NCI-H128 (cell line): Measurements from ENCODE around the gene GRXCR1.

ENCODE experiments used
- DNase-seq: peaks from one replicate; lab custom pipeline; 2025; ENCODE audit not compliant: unreplicated experiment; lab: John Stamatoyannopoulos, UW

GRXCR1 gene

DNA sequence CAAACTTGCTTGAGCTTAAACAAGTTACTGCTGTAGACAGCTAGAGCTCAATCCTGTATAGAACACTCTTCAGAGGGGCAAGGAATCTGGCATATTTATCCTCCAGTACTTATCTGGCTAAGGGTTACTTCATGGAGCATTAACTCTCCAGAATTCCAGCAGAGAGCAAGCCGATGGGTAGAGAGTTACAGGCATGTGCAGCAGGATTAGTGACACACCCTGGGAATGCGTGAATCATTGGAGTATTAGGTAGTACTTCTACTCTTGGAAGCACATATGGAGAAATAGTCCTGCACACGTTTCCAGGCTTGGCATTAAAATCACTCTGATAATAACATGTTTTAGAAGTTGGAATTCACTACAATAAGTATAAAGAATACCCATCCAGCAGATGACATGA lies 35.4 kb downstream of the GRXCR1 start:
- DNase-seq: no peak

DNA sequence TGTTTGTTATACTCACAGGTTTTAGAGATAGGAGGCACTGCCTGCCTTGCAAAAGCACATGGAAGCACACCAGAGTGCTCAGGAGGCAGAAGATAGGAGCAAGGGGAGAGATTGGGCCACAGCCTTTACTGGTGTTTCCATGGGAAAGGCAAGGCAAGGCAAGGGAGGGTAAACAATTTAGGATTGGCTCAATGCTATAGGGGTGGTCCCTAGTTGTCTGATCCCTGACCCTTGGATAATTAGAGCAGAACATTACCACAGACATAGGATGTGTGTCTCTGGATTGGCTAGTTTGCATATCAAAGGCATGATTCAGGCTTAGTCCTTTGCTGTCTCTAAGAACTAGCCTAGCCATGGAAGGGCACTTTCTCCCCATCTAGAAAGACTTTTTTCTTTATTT lies 36.1 kb downstream of the GRXCR1 start:
- no peak for DNase-seq

DNA sequence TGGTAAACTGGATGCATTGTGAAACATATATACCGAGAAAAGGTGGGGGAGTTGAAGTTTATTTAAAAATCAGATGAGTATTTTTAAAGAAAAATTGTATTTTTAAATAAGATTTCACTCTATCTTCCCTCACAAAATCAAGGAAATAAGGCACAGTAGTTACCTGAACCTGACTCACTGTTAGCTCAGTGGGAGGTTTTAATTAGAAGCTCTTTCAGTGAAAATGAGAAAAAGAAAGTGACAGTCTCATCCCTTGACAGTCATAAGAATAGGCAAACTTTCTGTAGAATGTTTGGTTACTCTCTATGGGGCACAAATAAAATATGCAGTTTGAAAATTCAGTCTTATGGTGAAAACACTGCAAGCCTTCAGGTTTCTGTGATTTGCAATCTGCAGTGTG lies 49.7 kb downstream of the GRXCR1 start:
- no peak for DNase-seq

DNA sequence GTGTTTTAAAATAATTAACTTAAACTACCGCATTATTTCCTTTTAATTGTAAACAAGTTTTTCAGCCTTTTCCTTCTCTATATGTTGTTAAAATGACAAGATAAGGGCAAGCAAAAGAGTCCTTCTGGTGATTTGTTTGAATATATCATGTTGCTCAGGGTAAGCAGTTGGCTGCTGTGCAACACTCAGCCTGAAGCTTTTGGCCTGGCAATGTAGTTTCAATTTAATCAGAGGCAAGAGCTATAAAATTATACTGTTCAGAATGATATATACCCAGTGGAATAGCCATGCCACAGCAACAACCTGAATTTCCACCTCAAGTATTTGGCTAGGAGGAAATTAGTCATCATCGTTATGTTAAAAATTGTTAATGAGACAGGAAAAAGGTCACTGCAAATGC lies 53.4 kb downstream of the GRXCR1 start:
- no peak for DNase-seq

DNA sequence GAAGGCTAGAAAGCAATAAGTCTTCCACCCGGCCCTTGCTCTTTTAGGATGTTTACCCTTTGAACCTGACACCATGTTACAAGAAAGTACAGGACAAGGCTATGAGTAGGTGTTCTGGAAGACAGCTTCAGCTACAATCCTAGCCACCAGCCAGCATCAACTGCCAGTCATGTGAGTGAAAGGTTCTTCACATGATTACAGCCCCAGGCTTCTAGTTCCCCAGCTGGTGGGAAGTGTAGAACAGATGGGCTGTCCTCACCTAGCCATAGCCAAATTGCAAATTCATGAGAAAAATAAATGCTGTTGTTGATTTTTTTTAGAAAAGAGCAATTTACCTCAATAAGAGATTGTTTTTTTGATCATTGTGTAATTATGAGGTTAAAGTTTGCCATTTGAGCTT lies 60.8 kb downstream of the GRXCR1 start:
- no peak for DNase-seq

DNA sequence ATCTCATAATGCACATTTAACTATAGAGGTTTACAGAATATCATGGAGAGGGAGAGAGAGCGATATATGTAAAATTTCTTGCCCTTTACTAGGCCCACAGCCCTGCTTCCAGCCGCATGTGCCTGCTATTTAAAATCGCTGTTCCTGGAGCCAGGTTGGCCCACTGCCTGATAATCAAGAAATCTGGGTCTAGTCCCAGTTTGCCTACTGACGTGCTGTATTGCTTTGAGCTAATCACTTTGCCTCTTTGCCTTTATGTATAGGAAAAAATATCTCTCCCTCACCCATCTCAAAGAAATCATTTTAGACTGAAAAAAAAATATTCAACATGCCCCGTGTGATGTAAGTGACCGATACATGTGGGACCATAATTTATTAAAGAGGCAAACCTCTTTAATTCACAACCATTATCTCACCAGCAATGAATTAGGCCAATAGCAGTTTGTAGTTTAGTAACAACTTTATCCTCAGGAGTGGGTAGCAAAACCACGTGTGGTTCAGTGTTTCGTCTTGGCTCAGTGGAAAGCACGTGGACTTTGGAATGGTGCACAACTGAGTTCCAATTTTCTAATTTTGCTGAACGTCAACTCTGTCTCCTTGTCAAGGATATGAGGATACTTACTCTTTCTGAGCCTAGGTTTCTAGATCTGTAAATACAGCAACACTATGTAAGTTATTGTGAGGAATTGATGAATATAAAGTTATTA lies 62.6 kb downstream of the GRXCR1 start:
- DNase-seq: no peak

DNA sequence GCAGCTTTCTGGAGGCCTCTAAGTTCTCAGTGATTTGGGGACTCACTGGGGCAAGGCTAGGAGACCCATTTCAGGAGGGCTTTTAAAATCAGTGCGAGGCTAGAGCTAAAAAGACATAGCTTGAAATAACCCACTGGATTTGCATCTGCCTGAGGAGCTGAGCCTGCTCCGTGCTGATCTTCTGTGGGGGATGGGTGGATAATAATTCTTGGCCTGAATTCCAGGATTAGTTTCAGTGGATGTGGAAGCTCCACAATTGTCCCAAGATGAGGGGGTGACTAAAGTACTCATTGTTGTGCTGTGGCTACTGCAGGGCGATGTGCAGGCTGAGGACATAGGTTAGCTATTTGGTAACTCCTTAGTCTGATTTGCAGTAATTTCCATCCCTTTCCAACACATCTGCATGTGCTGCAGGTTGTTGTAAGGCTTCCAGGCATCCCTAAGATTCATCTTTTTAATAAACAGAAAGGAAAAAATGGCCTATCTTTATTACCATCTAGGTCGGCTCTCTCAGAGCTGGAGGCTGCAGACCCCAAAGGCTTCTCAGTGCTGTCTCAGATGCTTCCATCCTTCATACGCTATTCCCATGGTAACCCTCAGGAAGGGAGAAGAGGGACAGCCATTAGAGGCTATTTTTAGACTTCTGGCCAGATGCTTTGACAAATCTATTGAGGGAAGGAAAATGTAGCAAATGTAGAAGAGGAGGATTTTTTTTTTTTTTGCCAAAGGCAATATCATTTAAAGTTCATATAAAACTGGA lies 63.4 kb downstream of the GRXCR1 start:
- no peak for DNase-seq

DNA sequence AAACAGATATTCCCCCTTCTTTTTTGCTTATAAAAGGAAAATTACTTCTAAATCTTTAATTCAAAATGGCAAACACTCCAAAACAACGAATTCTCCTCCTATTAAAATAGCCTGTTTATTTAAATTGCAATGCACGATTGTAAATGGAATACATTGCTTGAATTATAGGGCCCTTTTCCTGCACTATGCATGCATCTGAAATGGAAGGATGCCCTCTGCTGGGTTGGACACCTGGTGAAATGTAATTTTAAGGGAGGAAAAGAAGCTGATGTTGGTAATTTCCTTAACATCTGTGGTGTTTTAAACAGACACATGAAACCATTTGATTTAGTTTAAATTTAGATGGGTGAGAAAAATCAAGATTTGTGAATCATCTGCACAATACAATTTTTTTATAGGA lies 72.8 kb downstream of the GRXCR1 start:
- DNase-seq: no peak

DNA sequence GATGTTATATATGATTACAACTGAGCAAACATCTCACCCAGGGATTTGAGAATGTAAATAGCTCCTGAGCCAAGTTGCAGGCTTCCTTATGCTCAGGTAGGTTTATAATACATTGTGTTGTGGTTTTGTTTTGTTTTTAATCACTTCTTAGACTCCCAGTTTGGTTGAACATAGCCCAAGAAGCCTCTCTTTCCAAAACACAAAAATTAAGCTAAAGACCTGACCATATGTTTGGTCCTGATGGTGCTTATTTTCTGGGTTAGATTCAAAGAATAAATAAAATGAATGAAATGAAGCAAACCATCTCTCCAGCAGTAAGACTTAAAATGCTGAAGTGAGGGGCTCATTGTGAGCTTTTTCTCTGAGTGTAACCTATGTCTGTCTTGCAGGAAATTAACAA lies 93.5 kb downstream of the GRXCR1 start:
- DNase-seq: no peak

DNA sequence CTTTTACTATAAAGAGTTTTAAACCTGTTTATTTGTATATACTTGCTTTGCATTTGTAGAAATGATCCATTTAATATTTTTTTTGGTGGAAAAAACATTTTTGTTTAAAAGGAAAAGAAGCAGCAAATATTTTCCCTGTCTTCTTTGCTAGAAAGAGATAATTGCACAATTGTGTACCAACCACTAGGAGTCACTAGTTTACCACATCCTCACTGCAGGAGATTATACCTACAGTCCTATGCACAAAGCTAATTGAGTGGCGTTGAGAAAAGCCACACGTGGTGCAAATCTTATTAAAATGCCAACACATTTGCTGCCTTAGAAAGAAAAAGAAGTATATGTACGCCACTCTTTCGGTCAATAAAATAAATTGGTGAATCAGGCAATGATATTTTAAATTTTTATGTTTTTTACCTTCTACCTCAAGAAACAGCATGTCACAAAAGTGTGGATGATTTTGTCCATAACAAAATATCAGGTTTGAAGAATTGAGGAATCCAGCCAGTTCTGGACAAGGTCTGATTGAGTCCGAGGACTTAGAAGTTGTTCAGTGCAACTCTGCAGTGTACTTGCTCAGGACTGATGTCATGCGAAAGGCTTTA lies 102.9 kb downstream of the GRXCR1 start:
- DNase-seq: no peak

DNA sequence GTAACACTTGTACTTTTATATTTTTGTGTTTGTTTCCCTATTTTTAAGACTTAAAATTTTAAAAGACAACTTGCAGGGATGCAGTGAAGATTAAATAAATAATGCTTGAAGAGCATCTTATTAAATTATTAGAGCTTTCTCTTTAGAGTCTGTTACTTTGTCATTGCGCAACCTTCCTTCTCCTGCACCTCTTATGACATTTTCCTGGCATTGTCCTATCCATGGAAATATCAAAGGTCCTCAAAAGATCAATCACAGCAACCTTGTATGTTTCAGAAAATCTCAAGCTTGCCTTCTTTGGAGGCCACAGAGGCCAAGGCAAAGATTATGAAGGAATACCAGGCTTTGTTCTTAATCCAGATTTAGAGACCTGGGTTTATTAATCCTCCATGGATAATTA lies 116.3 kb downstream of the GRXCR1 start:
- no peak for DNase-seq

DNA sequence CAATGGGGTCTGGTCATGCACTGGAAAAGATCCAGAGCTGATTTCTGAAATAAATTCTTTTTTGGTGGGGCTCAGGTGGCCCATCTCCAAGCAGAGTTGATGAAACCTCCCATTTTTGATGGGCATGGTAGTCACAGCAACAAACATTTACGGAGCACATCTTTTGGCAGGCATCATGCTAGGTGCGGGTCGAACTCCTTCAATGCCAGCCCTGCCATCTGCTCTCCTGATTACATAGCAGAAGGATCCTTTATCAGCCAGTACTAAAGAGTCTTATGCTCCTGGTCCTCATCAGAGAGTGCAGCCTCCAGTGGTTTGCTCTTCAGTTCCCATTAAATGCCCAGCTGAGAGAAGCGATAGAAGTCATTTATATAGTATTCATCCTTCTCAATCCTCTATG lies 121.7 kb downstream of the GRXCR1 start:
- no peak for DNase-seq

DNA sequence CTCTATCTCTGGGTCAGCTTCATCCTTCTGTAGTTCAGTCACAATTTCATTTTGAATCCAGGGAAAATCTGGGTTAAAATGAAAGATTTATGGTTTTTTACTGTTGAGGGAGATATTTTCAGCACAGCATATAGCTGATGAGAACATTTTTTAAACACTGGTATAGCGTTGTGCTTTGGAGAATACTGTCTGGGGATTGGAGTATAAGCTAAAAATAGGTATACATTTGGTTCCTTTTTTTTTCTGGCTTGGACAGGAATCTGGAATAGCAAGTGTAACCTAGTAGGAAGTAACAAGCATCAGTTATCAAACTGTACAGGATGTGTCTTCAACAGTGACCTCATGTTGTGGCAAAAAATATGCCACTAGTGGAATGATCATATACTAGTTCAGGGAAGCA lies 149.1 kb downstream of the GRXCR1 start:
- no peak for DNase-seq

DNA sequence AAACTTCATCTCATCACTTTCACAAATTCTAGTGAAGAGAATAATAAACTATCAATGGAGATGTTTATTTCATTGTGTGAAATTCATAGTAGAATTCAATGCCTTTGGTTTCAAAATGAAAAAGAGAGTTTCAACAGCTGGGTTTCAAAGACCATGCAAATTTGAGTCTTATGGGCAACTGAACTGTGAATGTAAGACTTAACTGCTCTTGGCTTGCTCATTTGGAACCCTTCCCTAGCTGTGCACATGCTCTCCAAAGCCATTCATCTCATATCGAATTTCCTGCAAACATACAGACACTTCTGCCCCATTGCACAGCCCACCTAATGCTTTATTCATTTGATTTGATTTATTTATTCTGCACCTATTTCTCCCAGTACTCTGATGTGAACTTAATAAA lies 154.5 kb downstream of the GRXCR1 start:
- no peak for DNase-seq

DNA sequence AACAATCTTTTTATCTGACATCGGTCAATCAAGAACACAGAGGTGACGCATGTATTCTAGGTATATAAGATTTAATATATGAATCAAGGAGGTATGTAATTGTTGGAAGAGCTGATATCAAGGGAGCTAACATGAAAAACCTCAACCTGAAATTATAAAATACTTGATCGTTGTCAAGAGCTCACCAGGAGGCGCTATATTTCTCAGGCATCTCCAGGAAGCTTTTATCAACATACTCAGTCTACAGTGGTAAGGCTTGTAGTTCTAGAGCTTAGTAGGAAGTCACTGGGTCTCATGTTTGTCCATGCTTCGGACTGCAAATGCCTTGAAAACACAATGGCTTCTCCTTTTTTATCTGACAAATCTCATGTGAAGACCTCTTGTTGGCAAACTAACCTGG lies 156.1 kb downstream of the GRXCR1 start:
- DNase-seq: no peak

DNA sequence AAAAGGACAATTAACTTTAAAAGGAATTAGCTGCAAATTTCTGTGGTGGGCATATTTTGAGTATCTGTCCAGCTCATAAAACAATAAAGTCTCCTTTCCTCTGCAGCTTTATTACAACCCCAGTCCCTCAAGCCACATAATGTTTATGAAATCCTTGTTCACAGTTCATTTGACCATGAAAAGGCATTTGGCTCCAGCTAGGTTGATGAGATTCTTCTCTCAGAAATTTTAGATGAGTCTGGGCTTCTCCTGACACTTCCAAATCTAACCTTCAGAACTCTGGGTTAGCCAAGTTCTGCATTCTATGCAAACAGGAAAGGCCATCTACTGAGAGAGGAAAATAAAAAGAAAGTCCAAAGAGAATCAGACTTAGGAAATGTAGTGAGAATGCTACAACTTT lies 156.8 kb downstream of the GRXCR1 start:
- DNase-seq: no peak

DNA sequence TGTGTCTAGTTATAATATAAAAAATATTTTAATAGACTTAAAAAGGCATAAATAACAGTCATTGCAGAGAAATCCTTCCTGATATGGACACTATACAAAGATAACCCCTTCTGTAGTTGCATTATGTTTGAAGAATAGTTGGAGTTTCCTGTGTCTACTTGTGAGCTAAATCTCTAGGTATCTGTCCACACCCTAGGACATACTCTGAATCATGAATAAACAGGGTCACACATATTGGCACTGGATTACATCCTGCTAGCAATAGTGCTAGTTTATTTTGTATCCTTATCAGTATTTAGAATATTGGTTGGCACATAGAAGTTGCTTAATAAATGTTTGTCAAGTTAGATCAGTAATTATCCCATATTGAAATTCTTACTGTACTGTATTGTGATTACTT lies 173.9 kb downstream of the GRXCR1 start:
- DNase-seq: no peak

DNA sequence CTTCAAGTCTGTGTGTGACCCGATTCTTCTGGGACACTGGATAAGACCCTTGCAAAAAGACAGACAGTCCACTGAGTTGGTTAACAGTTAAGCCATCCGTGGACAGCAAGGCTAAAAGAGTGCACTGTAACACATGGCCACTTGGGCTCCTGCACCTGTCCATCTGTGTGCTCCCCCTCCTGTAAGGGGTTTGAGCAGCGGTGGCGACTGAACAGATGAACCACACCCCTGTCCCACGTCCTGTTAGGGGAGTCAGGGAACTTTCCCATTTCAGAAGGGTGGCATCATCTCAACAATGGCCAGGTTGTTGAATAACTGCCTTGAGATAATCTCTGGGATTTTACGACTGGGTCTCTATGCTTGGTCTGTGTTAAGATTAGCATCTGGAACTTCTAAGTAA lies 178.6 kb downstream of the GRXCR1 start:
- no peak for DNase-seq
